ENCODE measurements around the gene INHBC.
A peak's percentile ranks its signal among the peaks of the same experiment; 100 is the strongest.
"Not testable (repeated sequence)": the region's sequence is repeated elsewhere in the genome, so short reads cannot be mapped to it uniquely, and the experiment has no call there.

The INHBC gene

DNA sequence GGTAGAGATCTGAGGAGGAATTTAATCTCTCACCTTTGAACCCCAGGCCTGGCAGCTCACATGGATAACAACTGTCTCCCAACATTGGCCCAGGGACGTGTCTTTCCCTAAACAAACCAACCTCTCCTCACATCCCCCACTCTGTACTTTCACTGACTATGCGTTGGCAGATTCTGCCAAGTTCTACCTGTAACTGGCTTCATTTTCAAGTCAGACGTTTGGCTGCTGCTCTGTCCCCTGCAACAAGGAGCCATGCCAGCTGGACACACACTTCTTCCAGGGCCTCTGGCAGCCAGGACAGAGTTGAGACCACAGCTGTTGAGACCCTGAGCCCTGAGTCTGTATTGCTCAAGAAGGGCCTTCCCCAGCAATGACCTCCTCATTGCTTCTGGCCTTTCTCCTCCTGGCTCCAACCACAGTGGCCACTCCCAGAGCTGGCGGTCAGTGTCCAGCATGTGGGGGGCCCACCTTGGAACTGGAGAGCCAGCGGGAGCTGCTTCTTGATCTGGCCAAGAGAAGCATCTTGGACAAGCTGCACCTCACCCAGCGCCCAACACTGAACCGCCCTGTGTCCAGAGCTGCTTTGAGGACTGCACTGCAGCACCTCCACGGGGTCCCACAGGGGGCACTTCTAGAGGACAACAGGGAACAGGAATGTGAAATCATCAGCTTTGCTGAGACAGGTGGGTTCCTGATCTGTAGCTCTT, at the start of gene INHBC:
Gene INHBC, plus strand, starts transcription at position 268 of the 707 bp plus-strand sequence. Its CDS starts 103 bp downstream, at position 371.
- DNase-seq = no peak

- no peak for DNase-seq
Measured at GRCh38 chr12:57385586-57385985, 49.0 kb upstream of the INHBC start.

GRCh38 chr12:57386187-57386720, 48.3 kb upstream of the INHBC start:
- DNase-seq = no peak

GRCh38 chr12:57388425-57388824, 46.2 kb upstream of the INHBC start:
- DNase-seq = no peak

DNA sequence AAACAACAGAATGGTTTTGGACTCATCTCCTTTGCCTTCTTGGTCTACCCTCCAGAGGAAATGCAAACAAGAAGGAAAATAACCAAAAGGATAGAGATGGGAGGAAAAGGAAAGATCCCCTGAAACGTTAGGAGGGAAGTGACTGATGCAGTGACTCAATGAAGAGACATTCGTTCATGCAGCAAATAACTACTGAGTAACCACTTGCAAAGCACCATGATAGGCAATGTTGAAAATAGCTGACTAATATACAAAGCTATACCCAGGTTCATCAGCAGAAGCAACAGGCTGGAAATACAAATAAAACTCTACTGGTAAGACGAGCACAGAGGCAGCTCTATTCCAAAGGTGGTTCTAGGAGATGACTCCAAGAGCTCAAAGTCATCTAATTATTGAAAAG, 45.6 kb upstream of the INHBC start:
- DNase-seq = no peak

DNA sequence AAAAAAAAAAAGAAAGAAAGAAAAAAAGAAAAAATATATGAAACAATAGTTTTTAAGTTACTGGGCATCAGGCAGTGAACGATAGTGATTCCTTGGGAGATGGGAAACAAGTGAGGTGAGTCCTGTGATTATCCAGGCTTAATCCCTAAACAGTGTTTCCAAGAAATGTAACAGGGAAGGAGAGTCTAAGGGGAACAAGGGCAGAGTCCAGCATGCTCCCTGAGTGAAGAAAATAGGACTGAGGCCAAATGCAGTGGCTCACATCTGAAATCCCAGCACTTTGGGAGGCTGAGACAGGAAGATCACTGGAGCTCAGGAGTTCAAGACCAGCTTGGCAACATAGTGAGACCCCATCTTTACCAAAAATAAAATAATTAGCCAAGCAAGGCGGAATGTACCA, 44.4 kb upstream of the INHBC start:
- DNase-seq = no peak

- no peak for DNase-seq
Measured at GRCh38 chr12:57395121-57395520, 39.5 kb upstream of the INHBC start.

GRCh38 chr12:57397441-57397840, 37.1 kb upstream of the INHBC start:
- no peak for DNase-seq

GRCh38 chr12:57399718-57400463, 34.7 kb upstream of the INHBC start:
- DNase-seq = not testable (repeated sequence)

DNA sequence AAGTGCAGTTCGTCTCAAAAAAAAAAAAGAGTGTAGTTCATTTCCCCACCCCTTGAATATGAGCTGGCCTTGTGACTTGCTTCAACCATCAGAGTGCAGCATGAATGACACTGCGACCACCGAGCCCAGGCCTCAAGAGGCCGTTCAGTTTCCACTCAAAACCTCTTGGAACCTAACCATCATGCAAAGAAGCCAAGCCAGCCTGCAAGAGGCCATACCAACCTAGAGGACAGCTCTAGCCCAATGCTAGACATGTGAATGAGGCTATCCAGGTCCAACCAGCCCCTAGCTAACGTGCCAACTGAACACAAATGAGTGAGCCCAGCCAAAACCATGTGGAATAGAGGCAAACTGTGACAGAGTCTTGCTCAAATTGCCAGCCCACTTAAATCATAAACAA, 33.4 kb upstream of the INHBC start:
- DNase-seq = peak; percentile 52

- not testable (repeated sequence) for DNase-seq
Measured at GRCh38 chr12:57402156-57402555, 32.4 kb upstream of the INHBC start.

GRCh38 chr12:57404966-57405640, 29.5 kb upstream of the INHBC start:
- no peak for DNase-seq

DNA sequence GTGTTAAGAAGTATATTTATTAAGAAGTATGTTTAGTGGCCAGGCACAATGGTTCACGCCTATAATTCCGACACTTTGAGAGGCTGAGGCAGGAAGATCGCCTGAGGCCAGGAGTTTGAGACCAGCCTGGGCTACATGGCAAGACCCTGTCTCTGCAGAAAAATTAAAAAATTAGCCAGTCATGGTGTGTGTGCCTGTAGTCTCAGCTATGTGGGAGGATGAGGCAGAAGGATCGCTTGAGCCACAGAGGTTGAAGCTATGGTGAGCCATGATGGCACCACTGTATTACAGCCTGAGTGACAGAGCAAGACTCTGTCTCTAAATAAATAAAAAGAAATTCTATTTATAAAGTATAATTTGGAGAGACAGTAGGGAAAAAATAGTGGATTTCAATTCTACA, 24.1 kb upstream of the INHBC start:
- no peak for DNase-seq

GRCh38 chr12:57414160-57414559, 20.4 kb upstream of the INHBC start:
- DNase-seq = not testable (repeated sequence)

- no peak for DNase-seq
Measured at GRCh38 chr12:57415088-57415487, 19.5 kb upstream of the INHBC start.

GRCh38 chr12:57416039-57416996, 18.3 kb upstream of the INHBC start:
- no peak for DNase-seq

DNA sequence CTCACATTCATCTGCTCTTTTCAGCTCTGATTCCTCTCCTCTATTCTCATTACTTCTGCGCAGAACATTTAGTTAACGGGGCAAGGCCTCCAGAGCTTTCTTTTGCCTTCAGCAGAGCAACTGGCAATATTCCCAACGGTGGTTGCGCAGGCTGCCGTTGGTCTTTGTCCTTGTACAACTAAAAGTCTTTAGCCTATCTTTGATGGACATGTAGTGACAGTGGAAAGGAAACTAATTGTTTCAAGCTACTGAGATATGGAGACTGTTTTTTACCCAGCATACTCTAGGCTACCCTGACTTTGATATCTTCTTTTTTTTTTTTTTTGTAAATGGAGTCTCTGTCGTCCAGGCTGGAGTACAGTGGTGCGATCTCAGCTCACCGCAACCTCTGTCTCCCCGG, 16.3 kb upstream of the INHBC start:
- no peak for DNase-seq

GRCh38 chr12:57419495-57419894, 15.1 kb upstream of the INHBC start:
- no peak for DNase-seq

GRCh38 chr12:57420482-57420881, 14.1 kb upstream of the INHBC start:
- no peak for DNase-seq

- not testable (repeated sequence) for DNase-seq
Measured at GRCh38 chr12:57426948-57427347, 7.6 kb upstream of the INHBC start.

DNA sequence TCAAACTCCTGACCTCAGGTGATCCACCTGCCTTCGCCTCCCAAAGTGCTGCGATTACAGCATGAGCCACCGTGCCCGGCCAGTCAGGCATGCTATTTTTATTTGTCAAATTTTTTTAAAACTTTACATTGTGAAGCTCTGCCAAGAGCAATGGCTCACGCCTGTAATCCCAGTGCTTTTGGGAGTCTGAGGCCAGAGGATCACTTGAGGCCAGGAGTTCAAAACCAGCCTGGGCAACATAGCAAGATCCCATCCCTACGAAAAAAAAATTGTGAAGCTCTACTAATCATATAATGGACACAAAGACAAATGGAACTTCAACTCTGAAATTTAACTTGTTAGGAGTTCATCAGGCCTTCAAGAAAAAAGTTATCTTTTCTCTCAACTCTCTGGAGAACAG, 5.6 kb upstream of the INHBC start:
- no peak for DNase-seq

DNA sequence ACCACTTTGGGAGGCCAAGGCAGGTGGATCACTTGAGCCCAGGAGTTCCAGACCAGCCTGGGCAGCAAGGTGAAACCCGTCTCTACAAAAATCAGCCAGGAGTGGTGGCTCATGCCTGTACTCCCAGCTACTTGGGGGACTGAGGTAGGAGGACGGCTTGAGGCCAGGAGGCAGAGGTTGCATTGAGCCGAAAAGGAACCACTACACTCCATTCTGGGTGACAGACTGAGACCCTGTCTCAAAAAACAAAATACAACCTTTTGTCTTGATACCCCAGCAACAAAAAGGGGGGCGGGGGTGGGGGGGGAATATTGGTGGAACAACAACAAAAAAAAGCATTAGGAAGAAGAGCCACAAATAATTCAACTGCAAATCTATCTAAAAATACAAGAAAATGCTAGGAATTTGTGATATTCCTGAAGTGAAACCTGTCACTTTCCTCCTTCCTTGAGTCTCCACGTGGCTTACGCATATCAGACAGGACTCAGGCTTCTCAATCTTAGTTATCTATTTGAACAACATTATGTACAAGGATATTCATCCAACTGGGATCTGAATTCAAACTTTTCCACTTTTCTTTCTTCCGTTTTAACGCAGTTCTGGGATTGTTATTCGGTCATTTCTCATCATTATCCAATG, 5.0 kb upstream of the INHBC start:
- peak; percentile 56 for DNase-seq

Data from DMS53 (cell line).